H1 (cell line): ENCODE data around the gene NEO1. TPM values are rescaled to one million over a fixed set of nuclear protein-coding genes. Genes with fewer than 3 reads are reported as not detected.

Source experiments
- ASH2L ChIP-seq: fragments of 200-600, 300-600 bp; sonication (generic); IDR thresholded peaks from one replicate; pipeline ENCODE4 v1.7.1; 2017; ENCODE audit warnings: low read length
- polyA plus RNA-seq, 7 experiments: library from polyadenylated mRNA; depleted of rRNA in 3 of 7; stranded (reverse) in 5 of 7; unstranded in 2 of 7; fragments of >200 nt in 5 of 7; fragments of 200-250 nt in 2 of 7; gene quantifications; 1 replicate in 5 of 7; 2 replicates in 1 of 7; 4 replicates in 1 of 7; pipeline versions ENCODE4 v1.2.1 to v1.2.3, GENCODE V29; 2011 to 2013; ENCODE audit warnings: missing spikeins in 2 of 7, mixed read lengths in 2 of 7
- total RNA-seq: library from RNA; stranded (reverse); fragmentation: NEBNext Ultra II Directional; extraction: Animal tissue kit (Norgen Biotek cat#: 25700); gene quantifications from 2 replicates; pipeline ENCODE4 v1.2.1, GENCODE V29; 2021

NEO1 gene
- total and polyA plus RNA-seq, 2 of the 8 experiments (the other 6 are each of a cell fraction or from before 2014, with no cell fraction given): 36.0 to 51.0 TPM

GRCh38 chr15:73291441-73291840 is 239.2 kb downstream of the NEO1 start (continued):
- TF ChIP-seq ASH2L: no peak
